Thyroid gland (tissue), 4 donors: ENCODE data around the gene SHROOM3.

Experiments used
- POLR2A ChIP-seq, 2 donors: fragments of 450-650 bp; IDR thresholded peaks; one replicate each; pipeline ENCODE4 v1.6.1; 2017; ENCODE audit warnings: antibody characterized with exemption in 2 of 2, mild to moderate bottlenecking in 2 of 2, moderate library complexity in 1 of 2
- TF ChIP-seq, protein P1 (sequence below), 6 experiments: fragments of 200-600 bp in 3 of 6; fragments of 450-650 bp in 3 of 6; sonication (generic) in 3 of 6; IDR thresholded peaks; one replicate each; pipeline ENCODE4 v1.5.1; 2016 to 2019; ENCODE audit warnings: antibody characterized with exemption in 6 of 6, mild to moderate bottlenecking in 2 of 6, inconsistent platforms in 1 of 6, moderate library complexity in 1 of 6

DNA sequence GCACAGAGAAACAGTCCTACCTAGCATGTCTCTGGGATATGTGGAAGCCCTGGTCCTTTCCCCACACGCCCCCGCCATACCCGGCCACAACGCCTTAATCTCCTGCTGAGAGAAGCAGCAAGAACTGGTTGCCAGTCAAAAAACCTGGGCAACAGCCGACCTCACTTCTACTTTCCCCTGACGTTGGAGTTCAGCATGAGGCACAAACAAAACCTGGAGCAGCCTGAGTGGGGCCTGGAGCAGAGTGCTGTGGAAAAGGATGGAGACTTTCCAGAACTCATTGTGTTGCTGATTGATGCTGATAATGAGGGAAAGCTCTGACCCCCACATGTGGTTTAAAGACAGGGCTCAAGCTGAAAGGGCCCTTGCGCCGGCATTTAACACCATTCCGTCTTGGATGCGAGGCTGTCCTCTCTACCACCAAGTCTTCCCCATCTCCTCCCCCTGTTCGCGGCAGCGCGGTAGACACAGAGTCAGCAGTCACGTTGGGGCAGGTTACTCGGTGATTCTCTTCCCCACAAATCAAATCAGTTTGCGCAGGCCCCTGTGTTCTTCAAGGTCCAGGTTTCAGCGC, 14.8 kb upstream of the SHROOM3 start:
- TF ChIP-seq POLR2A (IDR thresholded peaks at IDR 0.05): no peak
- TF ChIP-seq, protein P1, sequence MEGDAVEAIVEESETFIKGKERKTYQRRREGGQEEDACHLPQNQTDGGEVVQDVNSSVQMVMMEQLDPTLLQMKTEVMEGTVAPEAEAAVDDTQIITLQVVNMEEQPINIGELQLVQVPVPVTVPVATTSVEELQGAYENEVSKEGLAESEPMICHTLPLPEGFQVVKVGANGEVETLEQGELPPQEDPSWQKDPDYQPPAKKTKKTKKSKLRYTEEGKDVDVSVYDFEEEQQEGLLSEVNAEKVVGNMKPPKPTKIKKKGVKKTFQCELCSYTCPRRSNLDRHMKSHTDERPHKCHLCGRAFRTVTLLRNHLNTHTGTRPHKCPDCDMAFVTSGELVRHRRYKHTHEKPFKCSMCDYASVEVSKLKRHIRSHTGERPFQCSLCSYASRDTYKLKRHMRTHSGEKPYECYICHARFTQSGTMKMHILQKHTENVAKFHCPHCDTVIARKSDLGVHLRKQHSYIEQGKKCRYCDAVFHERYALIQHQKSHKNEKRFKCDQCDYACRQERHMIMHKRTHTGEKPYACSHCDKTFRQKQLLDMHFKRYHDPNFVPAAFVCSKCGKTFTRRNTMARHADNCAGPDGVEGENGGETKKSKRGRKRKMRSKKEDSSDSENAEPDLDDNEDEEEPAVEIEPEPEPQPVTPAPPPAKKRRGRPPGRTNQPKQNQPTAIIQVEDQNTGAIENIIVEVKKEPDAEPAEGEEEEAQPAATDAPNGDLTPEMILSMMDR (IDR thresholded peaks at IDR 0.05): no peak
